H1 (cell line): ENCODE data around the gene USP12. TPM values are rescaled to one million over a fixed set of nuclear protein-coding genes. Genes with fewer than 3 reads are reported as not detected.

Source experiments
- CTCF ChIA-PET: fragments of 300-600 bp; sonication (Branson Sonifier 250); formaldehyde crosslinking; loops from one replicate; lab custom pipeline; 2021; ENCODE audit not compliant: partially characterized antibody; lab: Charles Lee
- POLR2A ChIA-PET: fragments of 300-600 bp; sonication (Branson Sonifier 250); formaldehyde crosslinking; loops from one replicate; lab custom pipeline; 2021; ENCODE audit warnings: inconsistent platforms; ENCODE audit not compliant: partially characterized antibody; lab: Charles Lee
- DNase-seq, 2 experiments: peaks; one replicate each; pipeline versions ENCODE4 v3.0.0 to v3.0.0-alpha.2; 2010 to 2022; ENCODE audit warnings: low spot score in 2 of 2, low read depth in 1 of 2, mixed read lengths in 1 of 2
- FAIRE-seq: peaks from 2 replicates; lab custom pipeline; 2011; peaks lifted over from hg19 to GRCh38; lab: Jason Lieb, UNC
- H2AFZ ChIP-seq: 2 replicates; pipeline ENCODE4 v1.8.1; 2012; ENCODE audit warnings: low read length, inconsistent platforms
- H2AK5ac ChIP-seq: 2 replicates; pipeline ENCODE4 v1.6.1; 2013; ENCODE audit warnings: low read depth, low read length
- H2BK120ac ChIP-seq: replicated peaks from 2 replicates; pipeline ENCODE3; 2013; ENCODE audit warnings: low read depth, low read length, inconsistent platforms
- H2BK12ac ChIP-seq: 2 replicates; pipeline ENCODE4 v1.6.1; 2013; ENCODE audit warnings: low read depth, low read length
- H2BK15ac ChIP-seq: 2 replicates; pipeline ENCODE4 v1.6.1; 2013; ENCODE audit warnings: low read length
- H2BK20ac ChIP-seq: 2 replicates; pipeline ENCODE4 v1.6.1; 2013; ENCODE audit warnings: low read length
- H2BK5ac ChIP-seq: 2 replicates; pipeline ENCODE4 v1.6.1; 2013; ENCODE audit warnings: low read depth, low read length
- H3K14ac ChIP-seq: 2 replicates; pipeline ENCODE4 v1.6.1; 2013; ENCODE audit warnings: inconsistent platforms; ENCODE audit not compliant: insufficient read length
- H3K18ac ChIP-seq: 2 replicates; pipeline ENCODE4 v1.6.1; 2013; ENCODE audit warnings: low read length; ENCODE audit errors: extremely low read depth
- H3K23ac ChIP-seq: 2 replicates; pipeline ENCODE4 v1.6.1; 2013; ENCODE audit warnings: inconsistent platforms; ENCODE audit not compliant: insufficient read length
- H3K23me2 ChIP-seq: 2 replicates; pipeline ENCODE4 v1.6.1; 2013; ENCODE audit warnings: low read depth, low read length
- H3K27ac ChIP-seq: 2 replicates; pipeline ENCODE4 v1.6.1; 2011; ENCODE audit warnings: low read depth, low read length, inconsistent platforms
- H3K27me3 ChIP-seq, 4 experiments: replicated peaks in 1 of 4; 1 replicate in 1 of 4; 2 replicates in 3 of 4; pipeline versions ENCODE4 v1.6.1 to v1.8.1; 2011 to 2013; ENCODE audit warnings: low read length in 3 of 4, mild to moderate bottlenecking in 3 of 4, inconsistent platforms in 2 of 4, mixed read lengths in 2 of 4, moderate library complexity in 1 of 4; ENCODE audit not compliant: control insufficient read depth in 3 of 4, insufficient read depth in 3 of 4; ENCODE audit errors: extremely low read depth in 1 of 4
- H3K36me3 ChIP-seq, 4 experiments: 2 replicates each; pipeline versions ENCODE4 v1.6.1 to v1.8.1; 2011 to 2013; ENCODE audit warnings: mild to moderate bottlenecking in 4 of 4, low read length in 3 of 4, moderate library complexity in 2 of 4, control low read depth in 1 of 4, inconsistent platforms in 1 of 4; ENCODE audit not compliant: insufficient read depth in 4 of 4, control insufficient read depth in 2 of 4
- H3K4ac ChIP-seq: replicated peaks from 2 replicates; pipeline ENCODE3; 2013; ENCODE audit warnings: low read length, low read depth, mixed read lengths, inconsistent platforms; ENCODE audit not compliant: insufficient read length
- H3K4me1 ChIP-seq, 4 experiments: replicated peaks in 1 of 4; 1 replicate in 1 of 4; 2 replicates in 3 of 4; pipeline versions ENCODE4 v1.6.1 to v1.8.1; 2011 to 2013; ENCODE audit warnings: low read length in 3 of 4, inconsistent platforms in 2 of 4, mixed read lengths in 1 of 4; ENCODE audit not compliant: insufficient read depth in 4 of 4, control insufficient read depth in 3 of 4
- H3K4me2 ChIP-seq, 2 experiments: 2 replicates each; pipeline versions ENCODE4 v1.6.1 to v1.8.1; 2011 to 2013; ENCODE audit warnings: low read depth in 2 of 2, low read length in 2 of 2, control low read depth in 1 of 2, inconsistent platforms in 1 of 2, mild to moderate bottlenecking in 1 of 2; ENCODE audit not compliant: insufficient read depth in 1 of 2
- H3K4me3 ChIP-seq, 4 experiments: fragments of 200-600, 300-600 bp in 1 of 4; sonication (generic), shearing (Covaris generic), sonication (Bioruptor Twin) in 1 of 4; 2 replicates each; pipeline versions ENCODE4 v1.5.1 to v1.8.1; 2011 to 2016; ENCODE audit warnings: low read length in 4 of 4, low read depth in 3 of 4, control low read depth in 2 of 4, inconsistent platforms in 2 of 4, mild to moderate bottlenecking in 2 of 4, mixed read lengths in 1 of 4, moderate library complexity in 1 of 4; ENCODE audit not compliant: insufficient read depth in 2 of 4; ENCODE audit errors: extremely low read depth in 1 of 4
- H3K56ac ChIP-seq: replicated peaks from 2 replicates; pipeline ENCODE3; 2013; ENCODE audit warnings: low read depth, mild to moderate bottlenecking, mixed read lengths, low read length, inconsistent platforms; ENCODE audit not compliant: insufficient read length
- H3K79me1 ChIP-seq: 2 replicates; pipeline ENCODE4 v1.6.1; 2013; ENCODE audit warnings: low read depth, low read length, control low read depth
- H3K79me2 ChIP-seq, 2 experiments: 2 replicates each; pipeline versions ENCODE4 v1.6.1 to v1.8.1; 2012 to 2013; ENCODE audit warnings: low read length in 2 of 2, mild to moderate bottlenecking in 2 of 2, inconsistent platforms in 1 of 2; ENCODE audit not compliant: insufficient read depth in 2 of 2, control insufficient read depth in 1 of 2
- H3K9ac ChIP-seq, 4 experiments: replicated peaks in 1 of 4; 1 replicate in 1 of 4; 2 replicates in 3 of 4; pipeline versions ENCODE4 v1.6.1 to v1.8.1; 2011 to 2013; ENCODE audit warnings: low read depth in 3 of 4, low read length in 3 of 4, control low read depth in 2 of 4, mild to moderate bottlenecking in 2 of 4, moderate library complexity in 2 of 4, inconsistent platforms in 1 of 4; ENCODE audit errors: extremely low read depth in 1 of 4
- H3K9me3 ChIP-seq, 2 experiments: 2 replicates each; pipeline versions ENCODE4 v1.6.1 to v1.8.1; 2012 to 2013; ENCODE audit warnings: mild to moderate bottlenecking in 2 of 2, moderate library complexity in 2 of 2, control low read depth in 1 of 2, inconsistent platforms in 1 of 2, low read depth in 1 of 2, low read length in 1 of 2, mixed read lengths in 1 of 2; ENCODE audit not compliant: insufficient read depth in 2 of 2
- H4K20me1 ChIP-seq, 2 experiments: replicated peaks in 1 of 2; 2 replicates each; pipeline versions ENCODE3 to v1.8.1; 2011 to 2013; ENCODE audit warnings: inconsistent platforms in 2 of 2, low read length in 2 of 2, mild to moderate bottlenecking in 1 of 2; ENCODE audit not compliant: insufficient read depth in 2 of 2, control insufficient read depth in 1 of 2
- H4K5ac ChIP-seq: 2 replicates; pipeline ENCODE4 v1.6.1; 2013; ENCODE audit warnings: low read length, low read depth, mixed read lengths, inconsistent platforms; ENCODE audit not compliant: insufficient read length
- H4K8ac ChIP-seq: 2 replicates; pipeline ENCODE4 v1.8.0; 2013; ENCODE audit warnings: mild to moderate bottlenecking, moderate library complexity, low read length, inconsistent platforms; ENCODE audit not compliant: insufficient read depth; ENCODE audit errors: extremely low read depth
- H4K91ac ChIP-seq: replicated peaks from 2 replicates; pipeline ENCODE3; 2013; ENCODE audit warnings: low read length, mixed read lengths, inconsistent platforms; ENCODE audit not compliant: insufficient read length
- ASH2L ChIP-seq: fragments of 200-600, 300-600 bp; sonication (generic); IDR thresholded peaks from one replicate; pipeline ENCODE4 v1.7.1; 2017; ENCODE audit warnings: low read length
- EP300 ChIP-seq, 2 experiments: IDR thresholded peaks; 1 replicate in 1 of 2; 2 replicates in 1 of 2; pipeline ENCODE4 v1.6.1; 2011 to 2012; ENCODE audit warnings: low read depth in 2 of 2, low read length in 2 of 2, mild to moderate bottlenecking in 2 of 2, borderline replicate concordance in 1 of 2, inconsistent platforms in 1 of 2, moderate library complexity in 1 of 2
- EZH2 ChIP-seq: fragments of 200-600 bp; sonication (generic); IDR thresholded peaks from 2 replicates; pipeline ENCODE4 v1.7.1; 2012; ENCODE audit warnings: low read depth, mild to moderate bottlenecking, moderate library complexity, low read length, inconsistent platforms; ENCODE audit not compliant: severe bottlenecking
- KDM5A ChIP-seq: fragments of 200-600 bp; IDR thresholded peaks from 2 replicates; pipeline ENCODE4 v1.7.1; 2012; ENCODE audit warnings: mild to moderate bottlenecking, low read length, inconsistent platforms, mixed read lengths
- NANOG ChIP-seq: IDR thresholded peaks from 2 replicates; pipeline ENCODE4 v1.6.1; 2011; ENCODE audit warnings: low read length, low read depth, mild to moderate bottlenecking, inconsistent platforms; ENCODE audit not compliant: insufficient read depth, poor library complexity, severe bottlenecking
- NRF1 ChIP-seq: IDR thresholded peaks from 2 replicates; pipeline ENCODE4 v1.6.1; 2011; ENCODE audit warnings: mild to moderate bottlenecking, low read depth, low read length, improper control_type of control experiment
- PHF8 ChIP-seq: fragments of 200-600 bp; sonication (generic); conservative IDR thresholded peaks from 2 replicates; pipeline ENCODE4 v1.7.1; 2012; ENCODE audit warnings: low read depth, mild to moderate bottlenecking, inconsistent platforms, low read length, moderate library complexity
- POLR2A ChIP-seq, 2 experiments: IDR thresholded peaks; 1 replicate in 1 of 2; 2 replicates in 1 of 2; pipeline ENCODE4 v1.6.1; 2011; ENCODE audit warnings: low read depth in 2 of 2, low read length in 2 of 2, mild to moderate bottlenecking in 2 of 2; ENCODE audit errors: control extremely low read depth in 1 of 2
- POLR2AphosphoS5 ChIP-seq: IDR thresholded peaks from 2 replicates; pipeline ENCODE4 v1.6.1; 2011; ENCODE audit warnings: low read depth, low read length
- SAP30 ChIP-seq: fragments of 300-600 bp; sonication (generic); IDR thresholded peaks from 2 replicates; pipeline ENCODE4 v1.7.1; 2012; ENCODE audit warnings: low read length, moderate library complexity, mild to moderate bottlenecking, inconsistent platforms; ENCODE audit not compliant: insufficient read depth, insufficient replicate concordance
- TEAD4 ChIP-seq: IDR thresholded peaks from 2 replicates; pipeline ENCODE4 v1.6.1; 2012; ENCODE audit warnings: low read depth, low read length, inconsistent platforms, mixed read lengths
- YY1 ChIP-seq: IDR thresholded peaks from 2 replicates; pipeline ENCODE4 v1.6.1; 2011; ENCODE audit warnings: low read depth, mild to moderate bottlenecking, low read length
- WGBS, 2 experiments: shearing (Covaris generic) in 1 of 2; methylation state at CpG; one replicate each; pipeline versions ENCODE4 v1.1.6 to v1.1.7; 2013 to 2015; ENCODE audit warnings: low lambda C conversion rate in 2 of 2, mixed read lengths in 2 of 2, inconsistent platforms in 1 of 2, low coverage in 1 of 2, missing lambda C conversion rate in 1 of 2; ENCODE audit not compliant: insufficient replicate concordance in 2 of 2, insufficient coverage in 1 of 2, insufficient read length in 1 of 2; ENCODE audit errors: extremely low coverage in 1 of 2, missing lambda C conversion rate in 1 of 2; 5-methylcytosine and 5-hydroxymethylcytosine counted together
- polyA plus RNA-seq, 7 experiments: library from polyadenylated mRNA; depleted of rRNA in 3 of 7; stranded (reverse) in 5 of 7; unstranded in 2 of 7; fragments of >200 nt in 5 of 7; fragments of 200-250 nt in 2 of 7; gene quantifications; 1 replicate in 5 of 7; 2 replicates in 1 of 7; 4 replicates in 1 of 7; pipeline versions ENCODE4 v1.2.1 to v1.2.3, GENCODE V29; 2011 to 2013; ENCODE audit warnings: missing spikeins in 2 of 7, mixed read lengths in 2 of 7
- total RNA-seq: library from RNA; stranded (reverse); fragmentation: NEBNext Ultra II Directional; extraction: Animal tissue kit (Norgen Biotek cat#: 25700); gene quantifications from 2 replicates; pipeline ENCODE4 v1.2.1, GENCODE V29; 2021

The USP12 gene
- total and polyA plus RNA-seq, 2 of the 8 experiments (the other 6 are each of a cell fraction or from before 2014, with no cell fraction given) = 4.0 to 30.0 TPM

DNA sequence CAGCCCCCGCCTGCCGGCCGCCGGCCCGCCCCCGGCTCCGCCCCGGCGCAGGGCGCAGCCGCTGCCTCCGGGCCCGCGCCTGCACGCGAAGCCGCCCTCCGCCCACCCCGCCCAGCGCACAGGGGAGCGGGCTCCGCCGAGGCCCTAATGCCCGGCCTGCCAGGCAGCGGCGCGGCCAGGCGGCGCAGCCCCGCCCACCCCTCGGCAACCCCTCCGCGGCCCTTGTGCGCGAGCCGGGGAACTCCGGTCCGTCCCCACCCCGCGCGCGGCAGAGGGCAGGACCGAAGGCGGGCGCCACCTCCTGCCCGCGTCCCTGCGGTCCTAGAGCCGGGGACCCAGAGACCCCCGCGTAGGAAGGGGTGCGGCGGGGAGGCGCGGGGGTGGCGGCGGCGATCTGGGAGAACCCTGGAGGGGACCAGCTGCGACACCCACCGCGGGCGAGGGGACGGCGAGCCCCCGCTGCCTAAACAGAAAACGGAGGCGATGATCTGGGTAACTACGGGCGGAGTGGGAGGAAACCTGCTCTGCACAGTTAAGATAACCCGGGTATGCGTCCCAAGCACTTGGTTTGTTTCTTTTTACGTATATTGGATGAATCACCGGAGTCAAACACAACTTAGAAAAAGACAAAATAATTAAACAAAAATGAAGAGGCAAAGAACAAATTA lies 350 bp upstream of the USP12 start:
- Histone ChIP-seq H3K23me2 (no peaks in the 10 kb centered on the region), H2BK20ac (no peak overlapping the region), H3K23ac (no peak overlapping the region), H2BK120ac (no peak overlapping the region), H2AFZ (peak overlapping the region; percentile 47), H3K4me1 (peaks cover 0 to 10% (median 4%) of the 10 kb centered on the region in 4 experiments; a peak in 3 of 7 replicates), H3K4ac (no peak overlapping the region), H3K27me3 (no peaks in the 10 kb centered on the region), H3K9me3 (no peaks in the 10 kb centered on the region), H3K27ac (no peak overlapping the region; the same call in 1 of the 2 replicates), H4K20me1 (peaks cover 0 to 13% of the 10 kb centered on the region in 2 experiments), H3K18ac (peak overlapping the region; percentile 36; the same call in 1 of the 2 replicates), H3K9ac (peak overlapping the region in 3 of 4 experiments; percentile 22 to 93 (median 26); a peak in 4 of 7 replicates), H3K4me3 (peak overlapping the region; percentile 57 to 95 (median 63)), H3K36me3 (no peaks in the 10 kb centered on the region; a peak in 1 of 8 replicates), H4K8ac (no peak overlapping the region), H2AK5ac (no peak overlapping the region), H2BK5ac (no peak overlapping the region), H3K79me2 (peaks cover 8 to 39% of the 10 kb centered on the region in 2 experiments), H3K14ac (no peak overlapping the region), H2BK15ac (no peak overlapping the region), H2BK12ac (no peak overlapping the region), H3K56ac (peak overlapping the region; percentile 70), H4K91ac (peak overlapping the region; percentile 41), H3K79me1 (no peaks in the 10 kb centered on the region), H3K4me2 (peak overlapping the region; percentile 44 to 70; a peak in 3 of 4 replicates), H4K5ac (peak overlapping the region; percentile 76)
- DNase-seq = peak in 1 of 2 experiments; percentile 90
- ChIA-PET CTCF (interaction anchor here (1.0 to 1.8 kb wide), 4 partner anchors 99 to 190 kb away, joined by 3 to 4 read pairs (median 4); partner anchors contain the start of gene RASL11A), POLR2A (interaction anchor here (0.7 to 1.5 kb wide), 4 partner anchors 23 to 88 kb away, joined by 3 to 8 read pairs (median 3); partner anchors contain the start of gene RPL21)
- 5% methylated on average over 21 of the region's 73 CpGs; no CpG with 5 or more reads in 1 of the 2 experiments for WGBS, 2 experiments
- FAIRE-seq = no peak
- TF ChIP-seq EZH2 = no peak
- TF ChIP-seq POLR2A (IDR thresholded peaks at IDR 0.05; ENCODE audit: control extremely low read depth in 1 of 2, low read depth in 2 of 2, low read length in 2 of 2) = peak in 1 of 2 experiments; percentile 8; a peak in 1 of 3 replicates
- TF ChIP-seq KDM5A = no peak
- TF ChIP-seq SAP30 = no peak
- TF ChIP-seq POLR2AphosphoS5 = no peak
- no peak; the same call in 1 of the 2 replicates for TF ChIP-seq PHF8
- TF ChIP-seq NANOG = no peak
- no peak for TF ChIP-seq YY1
- TF ChIP-seq NRF1 = no peak
- peak; percentile 75 for TF ChIP-seq ASH2L
- no peak for TF ChIP-seq TEAD4
- peak in 1 of 2 experiments; percentile 45; a peak in 1 of 3 replicates for TF ChIP-seq EP300 (IDR thresholded peaks at IDR 0.05; ENCODE audit: borderline replicate concordance in 1 of 2, low read depth in 2 of 2, low read length in 2 of 2)
